Astrocyte (in vitro differentiated cells and primary cell): ENCODE measurements around the gene WWC2. TPM values are rescaled to one million over a fixed set of nuclear protein-coding genes. Genes with fewer than 3 reads are reported as not detected.

Experiments used
- DNase-seq: peaks from one replicate; pipeline ENCODE4 v3.0.0-alpha.2; 2010; ENCODE audit warnings: low read depth
- FAIRE-seq: peaks from 2 replicates; lab custom pipeline; 2011; peaks lifted over from hg19 to GRCh38; lab: Jason Lieb, UNC
- H2AFZ ChIP-seq: 2 replicates; pipeline ENCODE4 v1.6.0; 2012; ENCODE audit warnings: low read depth, low read length, inconsistent platforms
- H3K27ac ChIP-seq: 2 replicates; pipeline ENCODE4 v1.5.1; 2011; ENCODE audit warnings: low read depth, low read length, inconsistent platforms
- H3K27me3 ChIP-seq: 2 replicates; pipeline ENCODE4 v1.6.0; 2011; ENCODE audit warnings: low read length, inconsistent platforms; ENCODE audit not compliant: insufficient read depth
- H3K36me3 ChIP-seq: 2 replicates; pipeline ENCODE4 v1.5.1; 2011; ENCODE audit warnings: low read length, inconsistent platforms; ENCODE audit not compliant: insufficient read depth
- H3K4me1 ChIP-seq: 2 replicates; pipeline ENCODE4 v1.5.1; 2011; ENCODE audit warnings: low read length, inconsistent platforms; ENCODE audit not compliant: insufficient read depth
- H3K4me2 ChIP-seq: 2 replicates; pipeline ENCODE4 v1.6.0; 2012; ENCODE audit warnings: low read length, inconsistent platforms
- H3K4me3 ChIP-seq: 2 replicates; pipeline ENCODE4 v1.5.1; 2011; ENCODE audit warnings: low read depth, mild to moderate bottlenecking, low read length, inconsistent platforms; ENCODE audit not compliant: insufficient read depth
- H3K79me2 ChIP-seq: 2 replicates; pipeline ENCODE4 v1.6.0; 2012; ENCODE audit warnings: mild to moderate bottlenecking, low read length, inconsistent platforms; ENCODE audit not compliant: insufficient read depth
- H3K9ac ChIP-seq: 2 replicates; pipeline ENCODE4 v1.6.0; 2012; ENCODE audit warnings: mild to moderate bottlenecking, low read length, inconsistent platforms
- H3K9me3 ChIP-seq: 2 replicates; pipeline ENCODE4 v1.5.1; 2012; ENCODE audit warnings: low read depth, mild to moderate bottlenecking, low read length, inconsistent platforms; ENCODE audit not compliant: insufficient read depth
- H4K20me1 ChIP-seq: 2 replicates; pipeline ENCODE4 v1.6.0; 2012; ENCODE audit warnings: low read length, inconsistent platforms; ENCODE audit not compliant: insufficient read depth
- H3K27ac Mint-ChIP-seq: one replicate; pipeline ENCODE4 v1.8.0; 2021; ENCODE audit warnings: mild to moderate bottlenecking, mixed read lengths; ENCODE audit not compliant: unreplicated experiment
- H3K27me3 Mint-ChIP-seq: one replicate; pipeline ENCODE4 v1.8.0; 2021; ENCODE audit warnings: low read depth, mixed read lengths; ENCODE audit not compliant: unreplicated experiment
- H3K36me3 Mint-ChIP-seq: one replicate; pipeline ENCODE4 v1.8.0; 2021; ENCODE audit warnings: low read depth, mixed read lengths; ENCODE audit not compliant: unreplicated experiment
- H3K4me1 Mint-ChIP-seq: one replicate; pipeline ENCODE4 v1.8.0; 2021; ENCODE audit warnings: low read depth, mixed read lengths; ENCODE audit not compliant: unreplicated experiment
- H3K4me3 Mint-ChIP-seq: one replicate; pipeline ENCODE4 v1.8.0; 2021; ENCODE audit warnings: mild to moderate bottlenecking, moderate library complexity, mixed read lengths; ENCODE audit not compliant: unreplicated experiment
- H3K9me3 Mint-ChIP-seq: one replicate; pipeline ENCODE4 v1.8.0; 2021; ENCODE audit warnings: mild to moderate bottlenecking, mixed read lengths; ENCODE audit not compliant: unreplicated experiment
- EZH2 ChIP-seq: IDR thresholded peaks from 2 replicates; pipeline ENCODE4 v1.6.1; 2012; ENCODE audit warnings: mild to moderate bottlenecking, low read length, inconsistent platforms; ENCODE audit not compliant: insufficient read depth
- total RNA-seq: library from RNA; stranded (reverse); gene quantifications from 2 replicates; pipeline ENCODE4 v1.2.1, GENCODE V29; 2021
- TF ChIP-seq, protein P1 (sequence below): IDR thresholded peaks from 2 replicates; pipeline ENCODE4 v1.5.1; 2011; ENCODE audit warnings: low read depth, mild to moderate bottlenecking, inconsistent platforms, low read length, moderate library complexity; ENCODE audit not compliant: insufficient read depth

The WWC2 gene
- total RNA-seq, 1 donor from 2014 or later = 62.6 TPM

DNA sequence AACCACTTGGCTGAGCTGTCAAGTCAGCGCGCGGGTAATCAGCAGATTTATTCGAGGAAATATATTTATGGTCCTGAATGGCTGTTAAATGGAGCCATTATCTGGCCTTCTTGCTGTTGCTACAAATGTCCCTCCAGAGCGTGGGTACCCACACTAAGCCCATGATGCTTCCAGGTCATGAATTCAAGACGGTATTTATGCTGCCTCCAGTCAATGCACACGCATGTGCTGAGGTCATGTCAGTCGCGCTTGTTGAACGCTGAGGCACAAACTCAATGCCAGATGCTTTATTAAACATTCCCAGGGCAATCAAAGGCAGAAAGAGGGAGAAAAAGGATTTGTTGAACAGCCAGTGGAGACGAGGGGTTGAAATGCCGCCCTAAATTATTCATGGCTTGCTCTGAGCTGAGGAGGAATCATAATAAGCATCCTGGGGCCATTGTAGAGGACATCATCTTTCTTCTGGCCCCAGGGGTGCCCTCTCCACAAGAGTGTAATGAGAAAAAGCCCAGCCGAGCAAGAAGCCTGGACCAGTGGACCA is 259.2 kb downstream of the WWC2 start:
- no peak for DNase-seq
- Histone ChIP-seq H3K79me2 (no peaks in the 10 kb centered on the region), H3K27ac (no peak overlapping the region), H3K9me3 (no peaks in the 10 kb centered on the region), H3K27me3 (no peaks in the 10 kb centered on the region), H3K4me1 (peaks cover 25% of the 10 kb centered on the region), H2AFZ (no peak overlapping the region), H3K4me2 (no peak overlapping the region), H3K9ac (no peak overlapping the region), H3K4me3 (no peak overlapping the region), H4K20me1 (no peaks in the 10 kb centered on the region), H3K36me3 (no peaks in the 10 kb centered on the region)
- Mint-ChIP-seq H3K9me3 (peaks cover 7% of the 10 kb centered on the region), H3K36me3 (peaks cover 4% of the 10 kb centered on the region), H3K27me3 (no peaks in the 10 kb centered on the region), H3K27ac (no peak overlapping the region), H3K4me1 (peaks cover 15% of the 10 kb centered on the region), H3K4me3 (no peak overlapping the region)
- TF ChIP-seq, protein P1, sequence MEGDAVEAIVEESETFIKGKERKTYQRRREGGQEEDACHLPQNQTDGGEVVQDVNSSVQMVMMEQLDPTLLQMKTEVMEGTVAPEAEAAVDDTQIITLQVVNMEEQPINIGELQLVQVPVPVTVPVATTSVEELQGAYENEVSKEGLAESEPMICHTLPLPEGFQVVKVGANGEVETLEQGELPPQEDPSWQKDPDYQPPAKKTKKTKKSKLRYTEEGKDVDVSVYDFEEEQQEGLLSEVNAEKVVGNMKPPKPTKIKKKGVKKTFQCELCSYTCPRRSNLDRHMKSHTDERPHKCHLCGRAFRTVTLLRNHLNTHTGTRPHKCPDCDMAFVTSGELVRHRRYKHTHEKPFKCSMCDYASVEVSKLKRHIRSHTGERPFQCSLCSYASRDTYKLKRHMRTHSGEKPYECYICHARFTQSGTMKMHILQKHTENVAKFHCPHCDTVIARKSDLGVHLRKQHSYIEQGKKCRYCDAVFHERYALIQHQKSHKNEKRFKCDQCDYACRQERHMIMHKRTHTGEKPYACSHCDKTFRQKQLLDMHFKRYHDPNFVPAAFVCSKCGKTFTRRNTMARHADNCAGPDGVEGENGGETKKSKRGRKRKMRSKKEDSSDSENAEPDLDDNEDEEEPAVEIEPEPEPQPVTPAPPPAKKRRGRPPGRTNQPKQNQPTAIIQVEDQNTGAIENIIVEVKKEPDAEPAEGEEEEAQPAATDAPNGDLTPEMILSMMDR = no peak
- TF ChIP-seq EZH2 = no peak
- FAIRE-seq = no peak

DNA sequence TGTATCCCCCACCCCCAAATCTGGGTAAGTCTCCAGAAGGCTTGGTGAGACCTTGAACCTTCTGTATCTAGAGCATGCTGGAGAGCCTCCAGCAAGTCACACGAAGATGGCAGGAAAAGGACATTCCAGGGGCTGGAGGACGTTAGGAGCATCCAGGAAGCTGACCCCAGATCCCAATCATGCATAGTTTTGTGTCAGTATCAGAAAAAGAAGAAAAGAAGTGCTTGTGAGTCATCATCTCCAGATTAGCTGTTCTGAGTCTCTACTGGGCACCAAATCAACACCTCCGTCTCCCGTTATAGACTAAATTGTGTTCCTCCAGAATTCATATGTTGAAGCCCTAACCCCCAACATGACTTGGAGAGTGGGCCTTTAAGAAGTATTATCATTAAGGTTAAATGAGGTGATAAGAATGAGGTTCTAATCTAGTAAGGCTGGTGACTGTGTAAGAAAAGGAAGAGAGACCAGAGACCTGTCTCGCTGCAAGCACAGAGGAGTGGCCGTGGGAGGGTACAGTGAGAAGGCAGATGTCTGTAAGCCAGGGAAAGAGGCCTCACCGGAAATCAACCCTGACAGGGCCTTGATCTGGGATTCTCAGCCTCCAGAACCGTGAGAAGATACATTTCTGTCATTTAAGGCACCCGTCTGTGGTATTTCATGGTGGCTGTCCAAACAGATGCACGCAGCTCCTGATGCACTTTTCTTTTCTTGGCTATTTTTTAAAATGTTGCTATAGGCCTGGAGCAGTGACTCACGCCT is 261.3 kb downstream of the WWC2 start:
- H3K79me2 ChIP-seq = no peaks in the 10 kb centered on the region
- H4K20me1 ChIP-seq = no peaks in the 10 kb centered on the region
- H3K4me2 ChIP-seq = peak overlapping the region; percentile 43
- FAIRE-seq = peak; percentile 59
- Mint-ChIP-seq H3K4me1 (peaks cover 15% of the 10 kb centered on the region), H3K36me3 (peaks cover 4% of the 10 kb centered on the region), H3K9me3 (peaks cover 7% of the 10 kb centered on the region), H3K27ac (no peak overlapping the region), H3K4me3 (no peak overlapping the region), H3K27me3 (no peaks in the 10 kb centered on the region)
- no peak overlapping the region for H3K4me3 ChIP-seq
- H3K4me1 ChIP-seq = peaks cover 20% of the 10 kb centered on the region
- peak overlapping the region; percentile 4 for H3K9ac ChIP-seq
- no peaks in the 10 kb centered on the region for H3K27me3 ChIP-seq
- TF ChIP-seq, protein P1 = no peak
- no peak for TF ChIP-seq EZH2
- peak; percentile 77 for DNase-seq
- peak overlapping the region; percentile 68 for H3K27ac ChIP-seq
- H2AFZ ChIP-seq = no peak overlapping the region
- no peaks in the 10 kb centered on the region for H3K36me3 ChIP-seq
- no peaks in the 10 kb centered on the region for H3K9me3 ChIP-seq

DNA sequence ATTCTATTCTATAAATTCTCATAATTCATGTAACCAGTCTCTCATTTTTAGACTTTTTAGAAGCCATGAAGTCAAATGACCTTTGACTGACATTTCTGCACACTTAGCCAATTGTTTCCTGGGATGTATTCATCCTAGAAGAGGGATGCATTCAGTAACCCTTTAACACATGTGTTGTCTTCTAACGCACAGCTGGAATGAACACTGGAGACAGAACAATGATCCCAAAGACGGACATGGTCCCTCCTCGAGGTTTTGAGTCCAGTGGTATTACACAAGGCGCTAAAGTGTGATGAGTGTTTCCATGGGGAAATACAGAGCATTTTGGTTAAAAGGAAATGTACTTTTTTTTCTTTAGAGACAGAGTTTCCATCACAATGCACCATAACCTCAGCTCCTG is 263.0 kb downstream of the WWC2 start:
- no peaks in the 10 kb centered on the region for H3K36me3 ChIP-seq
- H3K4me3 Mint-ChIP-seq = no peak overlapping the region
- H3K27me3 ChIP-seq = no peaks in the 10 kb centered on the region
- no peak overlapping the region for H3K4me3 ChIP-seq
- H3K79me2 ChIP-seq = no peaks in the 10 kb centered on the region
- no peak for FAIRE-seq
- no peak overlapping the region for H2AFZ ChIP-seq
- H3K4me1 ChIP-seq = peaks cover 13% of the 10 kb centered on the region
- H3K9me3 Mint-ChIP-seq = peaks cover 4% of the 10 kb centered on the region
- H3K27ac Mint-ChIP-seq = no peak overlapping the region
- H3K27me3 Mint-ChIP-seq = no peaks in the 10 kb centered on the region
- H3K9me3 ChIP-seq = no peaks in the 10 kb centered on the region
- TF ChIP-seq EZH2 = no peak
- TF ChIP-seq, protein P1 = no peak
- H3K36me3 Mint-ChIP-seq = peaks cover 4% of the 10 kb centered on the region
- DNase-seq = no peak
- H3K9ac ChIP-seq = no peak overlapping the region
- peaks cover 18% of the 10 kb centered on the region for H3K4me1 Mint-ChIP-seq
- H4K20me1 ChIP-seq = no peaks in the 10 kb centered on the region
- no peak overlapping the region for H3K4me2 ChIP-seq
- H3K27ac ChIP-seq = no peak overlapping the region
